CD4-positive, alpha-beta T cell treated with Interleukin-21 for 1 hour (primary cell): ENCODE results near the gene KCNJ11.
"Not testable (repeated sequence)": the region's sequence is repeated elsewhere in the genome, so short reads cannot be mapped to it uniquely, and the experiment has no call there.

Source experiments
- DNase-seq: peaks from one replicate; pipeline ENCODE4 v3.0.0-alpha.2; 2020

The KCNJ11 gene

DNA sequence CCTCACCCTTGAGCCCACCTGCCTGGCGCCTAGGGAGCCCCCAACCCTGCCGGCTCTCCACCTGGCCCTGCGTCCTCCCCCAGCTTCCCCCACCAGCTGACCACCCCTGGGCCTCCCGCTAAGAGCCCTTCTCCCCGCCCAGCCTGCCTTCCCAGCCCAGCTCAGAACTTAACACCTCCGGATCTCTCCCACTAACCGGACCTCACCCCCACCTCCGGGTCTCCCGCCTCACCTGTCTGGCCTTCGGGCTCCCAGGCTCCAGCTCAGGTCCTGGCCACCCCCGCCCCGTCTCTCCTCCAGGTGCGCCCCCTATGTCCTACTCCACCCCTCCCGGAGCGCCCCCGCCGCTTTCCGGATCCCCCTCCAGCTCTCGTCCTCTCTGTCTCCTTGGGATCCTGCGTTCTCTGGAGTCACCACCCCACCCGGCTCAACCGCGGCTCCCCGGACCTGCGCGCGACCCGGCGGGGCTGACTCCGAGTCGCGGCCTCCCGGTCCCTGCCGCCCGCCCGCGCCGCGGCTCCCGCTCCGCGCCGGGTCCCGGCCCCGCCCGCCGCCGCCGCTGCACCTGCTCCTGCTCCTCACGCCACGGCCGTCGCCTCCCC lies at the start of gene KCNJ11:
KCNJ11 (minus strand) TSS at position 51 of the 602 bp plus-strand sequence. CDS start 568 bp downstream, outside the sequence.
- no peak for DNase-seq

DNA sequence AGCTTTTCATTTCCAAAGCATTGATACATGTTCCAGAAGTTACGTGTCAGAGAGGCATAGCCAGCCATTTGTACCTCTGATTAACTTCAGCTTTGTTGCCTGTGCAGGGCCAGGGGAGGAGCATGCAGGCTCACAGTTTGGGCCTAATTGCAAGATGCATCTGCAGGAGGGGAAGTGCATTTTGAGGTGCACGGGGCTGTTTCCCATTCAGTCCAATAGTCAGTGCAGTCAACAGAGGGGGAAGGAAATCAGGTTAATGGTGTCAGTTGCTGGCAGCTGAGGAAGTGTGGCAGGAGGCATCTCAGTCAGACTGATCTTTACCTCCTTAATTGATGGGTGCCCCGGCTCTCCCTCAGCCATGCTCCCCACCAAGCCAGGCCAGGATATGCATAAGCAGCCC lies 48.9 kb upstream of the KCNJ11 start:
- no peak for DNase-seq

DNA sequence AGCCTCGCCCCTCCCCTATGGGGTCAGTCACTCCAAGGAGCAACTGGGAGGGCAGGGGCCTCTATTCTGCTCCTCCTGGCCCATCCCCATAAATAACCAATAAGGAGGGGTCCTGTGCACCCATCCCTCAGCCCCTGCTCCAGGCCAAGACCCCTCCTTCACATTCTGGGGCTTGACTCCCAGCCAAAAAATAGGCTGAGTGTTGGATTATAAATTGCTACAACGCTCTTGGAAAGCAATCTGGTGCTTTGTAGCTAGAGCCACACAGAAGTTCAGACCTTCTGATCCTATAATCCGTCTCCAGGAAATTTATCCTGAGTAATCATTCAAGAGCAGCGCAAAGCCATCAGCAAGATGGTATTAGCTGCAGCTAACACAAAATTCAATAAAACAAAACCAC lies 45.6 kb upstream of the KCNJ11 start:
- no peak for DNase-seq

DNA sequence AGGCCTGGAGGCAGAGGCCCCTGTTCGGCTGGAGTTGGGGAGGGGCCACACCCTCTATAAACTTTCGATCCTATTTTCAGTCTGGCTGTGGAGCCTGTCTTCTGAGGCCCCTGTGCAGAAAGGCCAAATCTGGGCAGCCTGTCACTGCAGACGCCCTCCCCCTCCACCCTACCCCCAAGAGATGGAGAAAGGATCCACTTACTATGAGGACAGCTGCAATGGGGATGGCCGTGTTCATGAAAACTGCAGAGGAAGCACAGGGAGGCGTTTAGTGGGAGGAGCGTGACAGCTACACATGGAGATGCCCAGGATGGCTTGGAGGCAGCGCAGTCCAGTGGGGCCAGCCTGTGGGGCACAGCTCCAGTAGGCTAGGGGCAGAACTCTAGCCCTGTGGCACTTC lies 43.5 kb upstream of the KCNJ11 start:
- DNase-seq: no peak

DNA sequence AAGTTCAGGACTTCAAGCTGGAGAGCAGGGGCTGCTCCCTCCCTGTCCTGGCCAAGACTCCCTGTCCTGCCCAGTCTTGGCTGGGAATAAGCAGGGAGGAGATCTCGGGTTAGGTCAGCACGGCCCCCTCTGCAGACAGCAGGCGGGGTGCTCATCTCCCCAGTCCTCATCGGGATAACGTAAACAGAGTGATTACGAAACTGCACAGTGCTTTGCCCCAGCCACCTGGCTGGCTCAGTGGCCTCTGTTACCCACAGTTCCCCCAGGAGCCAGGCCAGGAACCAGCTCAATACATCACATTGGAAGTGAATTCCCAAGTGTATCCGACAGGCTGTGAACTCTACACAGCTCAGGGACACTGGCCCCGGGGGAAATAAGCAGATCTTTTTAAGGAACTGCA lies 42.7 kb upstream of the KCNJ11 start:
- DNase-seq: no peak

DNA sequence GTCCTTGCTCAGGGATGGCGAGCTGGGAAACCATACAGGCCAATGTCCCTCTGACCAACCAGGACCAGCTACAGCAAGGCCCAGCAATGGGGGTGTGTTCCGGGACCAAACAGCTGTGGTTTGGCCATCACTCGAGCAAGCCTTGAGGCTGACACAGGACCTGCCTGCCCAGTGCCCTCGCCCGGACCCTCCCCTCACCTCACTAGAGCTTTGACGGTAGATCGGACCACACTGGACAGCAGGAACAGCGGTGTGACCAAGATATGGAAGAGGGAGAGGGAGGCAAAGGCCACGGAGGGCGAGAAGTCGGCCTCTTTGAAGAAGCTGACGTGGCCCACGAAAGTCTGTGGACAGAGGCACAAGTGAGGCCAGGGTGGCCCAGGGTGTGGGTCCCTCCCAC lies 42.2 kb upstream of the KCNJ11 start:
- DNase-seq: no peak

DNA sequence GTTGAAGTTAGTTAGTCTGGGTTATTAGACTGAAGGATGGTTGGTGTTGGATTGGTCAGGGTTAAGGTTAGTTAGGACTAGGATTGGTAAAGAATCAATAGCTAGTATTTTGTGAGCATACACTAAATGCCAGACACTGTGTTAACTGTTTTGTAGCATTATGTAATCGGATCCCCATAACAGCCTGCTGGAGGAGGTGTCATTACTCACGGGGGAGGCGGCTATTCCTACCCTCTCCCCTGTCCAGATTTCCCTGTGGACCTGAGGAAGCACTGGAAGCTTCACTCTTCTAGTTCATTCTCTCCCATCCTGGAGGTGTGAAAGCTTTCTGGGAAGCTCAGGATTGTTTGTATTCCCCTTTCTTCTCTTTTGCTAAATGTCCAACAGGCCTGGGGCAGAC lies 40.5 kb upstream of the KCNJ11 start:
- no peak for DNase-seq

DNA sequence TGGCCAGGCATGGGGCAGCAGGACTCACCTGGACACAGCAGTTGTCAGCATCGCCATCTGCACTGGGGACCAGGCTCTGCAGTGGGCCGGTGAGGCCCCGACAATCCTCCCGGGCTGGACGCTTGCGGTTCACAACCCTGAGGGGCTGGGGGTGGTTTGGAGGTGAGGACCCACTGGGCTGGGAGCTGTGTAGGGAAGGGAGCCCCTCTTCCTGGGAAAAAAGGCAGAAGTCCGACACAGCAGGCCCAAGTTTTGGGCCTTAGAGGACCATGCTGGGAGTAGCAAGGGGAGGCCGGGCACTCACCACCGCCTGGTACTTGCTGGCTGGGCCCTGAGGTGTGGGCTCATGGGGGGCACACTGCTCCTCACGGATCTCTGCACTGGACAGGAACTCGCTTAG lies 39.8 kb upstream of the KCNJ11 start:
- no peak for DNase-seq

DNA sequence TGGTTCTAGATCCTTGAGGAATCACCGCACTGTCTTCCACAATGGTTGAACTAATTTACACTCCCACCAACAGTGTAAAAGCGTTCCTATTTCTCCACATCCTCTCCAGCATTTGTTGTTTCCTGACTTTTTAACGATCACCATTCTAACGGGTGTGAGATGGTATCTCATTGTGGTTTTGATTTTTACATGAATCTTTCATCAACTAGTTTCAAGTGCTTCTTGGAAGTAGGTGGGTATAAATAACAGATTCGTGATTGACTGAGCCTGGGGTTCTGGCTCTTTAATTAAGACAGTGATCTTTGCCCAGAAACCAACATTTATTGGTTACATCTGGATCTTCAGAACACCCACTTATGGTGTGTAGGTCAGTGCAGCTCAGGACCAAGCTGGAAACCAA lies 37.8 kb upstream of the KCNJ11 start:
- DNase-seq: not testable (repeated sequence)

DNA sequence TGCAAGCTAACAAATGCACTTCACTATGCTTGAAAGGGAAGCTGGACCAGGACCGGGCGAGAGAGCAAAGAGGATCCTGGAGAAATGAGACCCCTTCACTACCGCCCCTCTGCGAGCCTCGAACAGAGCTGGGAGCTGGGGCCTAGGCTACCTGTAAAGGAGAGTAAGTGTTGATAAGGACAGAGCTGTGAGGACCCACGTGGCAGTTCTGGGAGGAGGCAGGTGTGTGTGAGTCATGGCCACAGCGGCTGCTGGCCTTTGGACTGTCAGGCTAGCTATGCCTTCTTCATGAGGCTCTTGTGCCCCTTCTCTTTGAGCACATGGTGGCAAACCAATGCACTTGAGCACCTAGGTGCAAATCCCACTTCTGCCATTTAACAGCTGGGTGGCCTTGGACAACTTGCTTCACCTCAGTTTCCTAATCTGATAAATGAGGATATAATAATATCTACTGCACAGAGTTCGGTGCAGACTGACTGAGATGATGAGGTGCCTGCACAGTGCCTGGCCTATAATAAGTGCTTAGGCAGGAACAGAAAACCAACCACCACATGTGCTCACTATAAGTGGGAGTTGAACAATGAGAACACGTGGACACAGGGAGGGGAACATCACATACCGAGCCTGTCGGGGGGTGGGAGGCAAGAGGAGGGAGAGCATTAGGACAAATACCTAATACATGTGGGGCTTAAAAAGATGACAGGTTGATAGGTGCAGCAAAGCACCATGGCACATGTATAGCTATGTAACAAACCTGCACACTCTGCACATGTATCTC lies 35.3 kb upstream of the KCNJ11 start:
- DNase-seq: no peak

DNA sequence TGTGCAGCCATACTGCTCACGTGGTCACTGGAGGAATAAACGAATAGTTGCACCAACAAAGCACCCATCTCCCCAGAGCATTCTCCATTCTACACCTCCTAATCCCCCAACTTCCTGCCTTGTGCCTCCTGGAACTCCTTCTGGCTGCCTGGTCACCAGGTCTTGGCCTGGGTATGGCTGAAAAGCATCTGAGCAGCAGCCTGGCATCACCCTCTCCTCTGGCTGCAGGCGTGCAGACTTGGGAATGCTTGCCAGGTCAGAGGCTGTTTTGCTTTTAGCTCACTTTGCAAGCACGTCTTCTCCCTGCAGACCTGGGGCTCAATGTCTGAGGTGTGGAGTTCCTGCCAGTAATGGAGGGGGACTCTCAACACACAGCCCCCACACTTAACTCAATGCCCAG lies 33.3 kb upstream of the KCNJ11 start:
- DNase-seq: no peak

DNA sequence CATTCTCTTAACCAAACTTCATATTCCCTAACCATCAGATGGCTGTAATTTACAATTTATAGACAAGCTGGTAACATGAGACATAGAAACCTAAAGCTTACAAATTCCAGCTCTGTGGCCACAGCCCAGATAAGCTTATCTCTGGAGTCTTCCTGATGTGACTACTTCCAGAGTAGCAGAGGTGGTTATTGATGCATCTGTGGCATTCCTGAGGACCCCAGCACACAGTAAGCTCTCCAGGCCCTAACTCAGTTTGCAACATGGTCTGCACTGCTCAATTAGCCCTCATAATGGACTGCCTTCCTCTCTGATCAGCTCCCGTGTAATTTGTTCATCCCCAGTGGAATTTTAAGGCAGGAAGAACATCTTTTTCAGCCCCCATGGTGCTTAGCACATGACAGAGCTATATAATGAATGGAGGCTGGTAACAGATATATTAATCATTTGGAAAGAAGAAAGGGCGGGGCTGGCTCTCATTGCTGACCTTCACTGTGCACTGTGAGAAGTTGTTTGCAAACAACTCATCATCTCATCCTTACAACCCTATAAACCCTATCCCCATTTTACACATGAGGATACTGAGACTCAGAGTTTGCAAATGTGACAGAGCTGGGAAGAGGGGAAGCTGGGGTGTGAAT lies 30.1 kb upstream of the KCNJ11 start:
- DNase-seq: no peak

DNA sequence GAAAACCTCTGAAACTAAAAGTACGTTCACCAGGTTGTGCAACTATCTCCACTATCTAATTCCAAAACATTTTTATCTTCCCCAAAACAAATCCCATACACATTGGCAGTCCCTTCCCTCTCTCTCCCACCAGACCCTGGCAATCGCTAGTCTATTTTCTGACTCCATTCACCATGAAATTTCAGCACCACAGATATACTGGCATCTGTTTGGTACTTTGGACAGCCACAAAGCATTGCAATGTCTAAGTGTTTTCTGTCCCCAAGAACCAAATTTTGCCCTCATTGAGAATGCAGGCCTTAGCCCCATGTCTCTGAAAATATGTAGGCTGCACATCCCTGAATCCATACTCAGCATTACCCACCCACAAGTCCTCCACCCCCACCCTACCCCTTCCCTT lies 28.0 kb upstream of the KCNJ11 start:
- no peak for DNase-seq

DNA sequence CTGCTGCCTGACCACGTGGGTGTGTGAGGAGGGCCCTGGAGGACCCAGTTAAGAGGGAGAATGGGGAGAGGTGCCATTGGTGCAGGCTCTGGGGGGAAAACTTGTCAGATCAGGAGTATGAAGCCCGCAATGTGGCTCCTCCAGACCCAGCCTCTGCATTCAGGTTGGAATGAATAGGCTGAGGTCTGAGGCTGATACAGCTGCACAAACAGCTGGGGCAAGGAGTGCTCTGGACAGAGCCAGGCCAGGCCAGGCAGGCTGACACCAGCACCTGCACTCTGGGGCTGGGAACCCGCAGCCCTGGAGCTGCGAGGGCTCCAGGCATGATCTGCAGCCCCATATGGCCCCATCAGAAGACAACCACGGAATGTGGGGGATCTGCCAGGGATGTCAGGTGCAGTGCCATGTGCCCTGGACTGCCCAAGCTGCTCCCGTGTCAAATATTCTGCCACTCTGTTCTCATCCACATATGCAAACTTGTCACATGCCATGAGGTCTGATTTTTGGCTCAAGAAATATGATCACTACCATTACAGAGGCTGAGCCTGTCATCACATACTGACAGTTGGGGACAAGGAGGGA lies 27.2 kb upstream of the KCNJ11 start:
- no peak for DNase-seq

DNA sequence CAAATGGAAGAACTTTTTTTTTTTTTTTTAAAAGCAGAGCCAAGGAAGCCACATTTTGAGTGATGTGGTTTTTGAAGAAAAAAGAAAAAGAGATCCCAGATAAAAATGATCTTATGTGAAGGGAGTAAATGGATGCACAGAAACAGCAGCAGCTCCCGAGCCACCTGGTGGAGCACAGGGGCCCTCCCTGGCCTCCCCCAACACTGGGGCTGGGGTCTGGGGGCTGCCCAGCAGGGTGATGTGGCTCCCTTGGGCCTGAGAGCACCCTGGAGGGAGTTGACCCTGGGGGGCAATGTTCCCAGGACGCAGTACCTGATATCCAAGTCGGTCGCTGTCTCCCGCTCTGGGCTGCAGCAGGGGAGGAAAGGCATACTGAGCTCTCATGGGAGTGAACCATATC lies 26.5 kb upstream of the KCNJ11 start:
- DNase-seq: no peak

DNA sequence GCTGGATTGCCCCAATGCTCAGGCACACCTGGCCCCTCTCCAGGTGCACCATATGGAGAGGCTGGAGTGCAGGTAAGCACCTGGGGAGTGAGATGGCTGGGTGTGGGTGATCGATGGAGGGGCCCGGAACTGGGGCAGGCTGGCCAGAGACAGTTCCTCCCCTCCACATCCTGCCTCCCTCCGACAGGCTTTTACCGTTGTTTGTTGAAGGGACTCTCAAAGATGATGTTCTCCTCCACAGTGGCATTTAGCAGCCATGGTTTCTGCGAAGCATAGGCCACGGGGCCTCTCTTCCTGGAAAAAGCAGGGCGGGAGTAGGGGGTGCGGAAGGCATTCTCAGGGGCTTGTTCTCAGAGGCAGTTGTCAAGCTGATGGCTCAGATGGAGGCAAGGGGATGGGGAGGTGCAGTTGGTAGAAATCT lies 25.9 kb upstream of the KCNJ11 start:
- no peak for DNase-seq

DNA sequence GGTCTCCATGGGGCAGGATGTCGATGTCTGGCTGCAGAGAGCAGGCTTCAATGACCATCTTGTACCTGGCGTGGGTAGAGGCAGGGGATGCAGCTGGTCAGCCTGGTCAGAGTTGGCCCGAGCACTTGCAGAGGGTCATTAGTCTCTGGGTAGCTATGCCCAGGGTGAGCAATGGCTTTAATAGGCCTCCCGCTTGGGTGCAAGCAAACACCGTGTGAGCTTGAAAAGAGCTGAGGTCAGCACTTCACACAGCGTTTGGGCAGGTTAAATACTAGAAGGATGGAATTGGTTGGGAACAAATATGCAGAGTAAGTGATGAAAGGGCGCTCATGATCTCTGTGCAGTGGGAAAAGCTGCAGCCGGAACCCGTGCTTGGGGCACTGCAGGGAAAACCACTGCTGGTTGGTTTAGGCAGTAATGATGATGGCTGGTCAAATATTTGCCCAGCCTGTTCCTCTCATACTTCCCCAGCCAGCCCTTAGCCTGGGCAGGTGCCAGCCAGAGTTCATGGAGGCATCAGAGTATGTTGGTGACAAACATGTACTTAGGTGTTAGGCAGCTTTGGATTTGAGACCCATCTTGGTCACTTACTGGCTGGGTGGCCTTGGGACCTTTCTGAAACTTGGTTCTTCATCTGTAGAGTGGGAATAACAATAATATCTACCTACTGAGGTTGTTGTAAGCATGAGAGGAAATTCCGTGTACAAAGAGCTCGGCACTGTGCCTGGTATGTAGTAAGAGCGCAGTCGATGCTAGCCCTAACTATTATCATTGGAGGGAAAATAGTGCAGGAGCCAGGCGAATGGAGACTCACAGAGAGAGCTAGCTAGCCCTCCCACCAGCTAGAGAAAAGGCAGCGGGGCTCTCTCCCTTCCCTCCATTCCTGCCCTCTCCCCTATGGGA lies 25.2 kb upstream of the KCNJ11 start:
- DNase-seq: no peak

DNA sequence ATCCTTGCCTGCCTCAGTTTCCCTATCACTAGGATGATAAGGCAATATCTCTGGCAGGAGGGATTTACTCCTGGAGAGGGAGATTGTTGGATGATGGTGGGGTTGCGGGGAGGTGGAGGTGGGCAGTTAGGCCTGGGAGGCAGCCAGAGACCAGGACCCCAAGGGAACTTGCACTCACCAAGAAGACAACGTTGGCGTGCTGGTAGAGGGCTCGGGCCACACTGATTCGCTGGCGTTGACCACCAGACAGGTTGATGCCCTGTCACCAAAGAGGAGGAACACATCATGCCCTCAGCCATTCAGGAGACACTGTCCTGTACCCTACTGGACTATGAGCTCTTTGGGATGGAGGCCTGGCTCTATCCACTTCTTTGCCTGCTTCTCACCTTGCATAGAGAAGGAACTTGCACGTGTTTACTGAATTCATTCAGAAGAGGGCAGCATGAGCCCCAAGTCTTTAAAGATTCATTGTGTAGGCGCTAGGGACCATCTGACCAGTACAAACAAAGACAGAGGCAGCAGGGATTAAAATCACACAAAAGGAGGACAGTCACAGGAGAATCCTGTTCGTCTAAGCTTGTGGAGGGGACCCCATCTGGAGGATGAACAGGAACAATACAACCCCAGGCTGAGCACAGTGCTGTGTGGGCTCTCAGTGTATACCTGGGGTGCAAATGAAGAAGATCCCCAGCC lies 24.2 kb upstream of the KCNJ11 start:
- no peak for DNase-seq

DNA sequence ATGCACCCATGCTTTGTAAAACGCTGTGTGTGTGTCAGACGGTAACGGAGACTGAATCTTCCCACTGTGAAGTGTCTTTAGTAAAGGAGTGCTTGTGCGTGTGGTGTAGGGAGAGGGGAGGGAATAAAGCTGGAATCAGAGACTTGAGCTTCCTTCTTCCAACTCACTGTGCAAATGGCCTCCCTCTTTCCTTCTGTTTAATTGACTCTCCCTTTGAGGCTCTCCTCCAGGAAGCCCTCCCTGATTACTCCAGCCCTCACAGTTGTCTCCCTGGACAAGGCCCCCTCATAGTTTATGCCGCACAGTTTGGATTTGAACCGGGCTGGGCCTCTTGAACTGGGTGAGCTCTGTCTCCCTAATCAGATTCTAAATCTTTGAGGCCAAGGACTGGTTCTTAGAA lies 23.0 kb upstream of the KCNJ11 start:
- DNase-seq: no peak

DNA sequence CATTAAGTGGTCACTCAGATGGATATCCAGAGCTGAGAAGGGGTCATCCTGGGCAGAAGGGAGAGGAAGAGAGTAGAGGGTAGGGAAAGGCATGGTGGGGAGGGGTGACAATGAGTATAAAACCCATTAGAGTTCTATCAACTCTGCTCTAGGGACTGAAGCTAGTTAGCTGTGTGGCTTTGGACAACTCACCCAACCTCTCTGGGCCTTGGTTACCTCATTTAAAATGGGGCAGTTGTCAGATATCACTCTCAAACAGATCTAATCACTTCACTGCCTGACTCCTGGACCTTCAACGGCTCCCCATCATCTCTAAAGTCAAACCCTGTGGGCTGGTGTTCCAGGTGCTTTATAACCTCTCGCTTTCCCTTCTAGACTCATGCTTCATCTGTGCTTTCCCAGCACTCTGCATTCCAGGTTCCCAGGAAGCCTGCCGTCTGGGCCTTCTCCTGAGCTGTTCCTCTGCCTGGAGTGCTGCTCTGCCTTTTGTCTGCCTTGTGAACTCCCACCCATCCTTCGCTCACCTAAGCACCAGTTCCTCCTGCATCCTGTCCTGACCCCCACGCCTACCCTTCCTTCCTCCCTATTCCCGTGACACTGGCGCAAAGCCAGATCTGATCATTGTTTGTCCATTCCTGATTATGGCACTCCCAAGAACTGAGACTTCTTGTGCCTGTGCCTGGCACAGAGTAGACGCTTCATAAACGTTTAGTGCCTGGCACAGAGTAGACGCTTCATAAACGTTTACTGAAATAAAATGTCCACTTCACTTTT lies 22.3 kb upstream of the KCNJ11 start:
- no peak for DNase-seq

DNA sequence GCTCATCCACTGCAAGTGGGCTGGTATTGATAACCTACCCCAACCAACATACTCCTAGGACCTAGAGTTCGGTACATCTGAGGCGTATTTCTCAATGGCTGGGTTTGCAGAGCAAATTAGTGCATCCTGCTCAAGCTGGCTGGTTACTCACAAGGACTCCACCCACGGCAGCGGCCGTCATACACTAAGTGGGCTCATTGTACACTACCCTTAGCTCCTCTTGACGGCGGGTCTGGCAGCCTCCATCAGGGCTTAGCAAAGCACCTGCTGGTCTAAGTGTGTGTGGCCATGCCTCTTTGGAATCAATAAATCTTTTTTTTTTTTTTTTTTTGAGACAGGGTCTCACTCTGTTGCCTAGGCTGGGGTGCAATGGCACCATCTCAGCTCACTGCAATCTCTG lies 20.2 kb upstream of the KCNJ11 start:
- DNase-seq: no peak
